H9 (cell line): ENCODE measurements around the gene SERPINH1. TPM values are rescaled to one million over a fixed set of nuclear protein-coding genes. Genes with fewer than 3 reads are reported as not detected.

Experiments used
- DNase-seq: peaks from one replicate; pipeline ENCODE4 v3.0.0-alpha.2; 2017
- H2AFZ ChIP-seq: one replicate; pipeline ENCODE4 v1.6.1; 2013; ENCODE audit warnings: mild to moderate bottlenecking, low read length, control low read depth, moderate library complexity
- H2AK5ac ChIP-seq: 2 replicates; pipeline ENCODE4 v1.6.1; 2013; ENCODE audit warnings: low read length, control low read depth, mixed read lengths; ENCODE audit not compliant: insufficient read length
- H2BK120ac ChIP-seq: one replicate; pipeline ENCODE4 v1.6.1; 2013; ENCODE audit warnings: low read depth, mild to moderate bottlenecking, low read length, control low read depth, inconsistent platforms; ENCODE audit not compliant: poor library complexity, severe bottlenecking
- H2BK12ac ChIP-seq: 2 replicates; pipeline ENCODE4 v1.6.1; 2013; ENCODE audit warnings: low read length, control low read depth, mixed read lengths, low read depth; ENCODE audit not compliant: insufficient read length
- H2BK15ac ChIP-seq: 2 replicates; pipeline ENCODE4 v1.6.1; 2013; ENCODE audit warnings: low read depth, low read length, control low read depth
- H2BK20ac ChIP-seq: one replicate; pipeline ENCODE4 v1.6.1; 2013; ENCODE audit warnings: low read depth, mild to moderate bottlenecking, low read length, control low read depth, inconsistent platforms; ENCODE audit not compliant: poor library complexity, severe bottlenecking
- H2BK5ac ChIP-seq: 2 replicates; pipeline ENCODE4 v1.6.1; 2013; ENCODE audit warnings: low read length, control low read depth, mixed read lengths; ENCODE audit not compliant: insufficient read length
- H3K14ac ChIP-seq: 2 replicates; pipeline ENCODE4 v1.6.1; 2013; ENCODE audit warnings: low read length, control low read depth; ENCODE audit not compliant: insufficient read depth
- H3K18ac ChIP-seq: 2 replicates; pipeline ENCODE4 v1.6.1; 2013; ENCODE audit warnings: low read depth, mild to moderate bottlenecking, mixed read lengths, low read length, control low read depth; ENCODE audit not compliant: insufficient read length
- H3K23ac ChIP-seq: 2 replicates; pipeline ENCODE4 v1.6.1; 2013; ENCODE audit warnings: low read length, control low read depth, mixed read lengths, low read depth; ENCODE audit not compliant: insufficient read length
- H3K23me2 ChIP-seq: 2 replicates; pipeline ENCODE4 v1.6.1; 2013; ENCODE audit warnings: low read depth, mild to moderate bottlenecking, mixed read lengths, low read length, control low read depth; ENCODE audit not compliant: insufficient read length, poor library complexity, severe bottlenecking
- H3K27ac ChIP-seq: 2 replicates; pipeline ENCODE4 v1.5.1; 2013; ENCODE audit warnings: low read length, control low read depth, mixed read lengths, low read depth; ENCODE audit not compliant: insufficient read length
- H3K27me3 ChIP-seq: 2 replicates; pipeline ENCODE4 v1.6.1; 2013; ENCODE audit warnings: low read length, control low read depth, inconsistent platforms; ENCODE audit not compliant: insufficient read depth
- H3K4ac ChIP-seq: 2 replicates; pipeline ENCODE4 v1.6.1; 2013; ENCODE audit warnings: low read depth, mild to moderate bottlenecking, control low read depth, inconsistent platforms, low read length, moderate library complexity
- H3K4me1 ChIP-seq: 2 replicates; pipeline ENCODE4 v1.6.1; 2013; ENCODE audit warnings: low read length, control low read depth, inconsistent platforms; ENCODE audit not compliant: insufficient read depth
- H3K4me2 ChIP-seq: 2 replicates; pipeline ENCODE4 v1.6.1; 2013; ENCODE audit warnings: low read length, control low read depth, mixed read lengths; ENCODE audit not compliant: insufficient read length, insufficient read depth
- H3K56ac ChIP-seq: 2 replicates; pipeline ENCODE4 v1.6.1; 2013; ENCODE audit warnings: low read depth, mild to moderate bottlenecking, mixed read lengths, low read length, control low read depth; ENCODE audit not compliant: insufficient read length
- H3K79me1 ChIP-seq: 2 replicates; pipeline ENCODE4 v1.6.1; 2013; ENCODE audit warnings: low read depth, mild to moderate bottlenecking, moderate library complexity, low read length, control low read depth, inconsistent platforms; ENCODE audit not compliant: insufficient read depth, poor library complexity, severe bottlenecking
- H3K79me2 ChIP-seq: 2 replicates; pipeline ENCODE4 v1.6.1; 2013; ENCODE audit warnings: low read length, control low read depth, inconsistent platforms; ENCODE audit not compliant: insufficient read depth
- H3K9ac ChIP-seq: 2 replicates; pipeline ENCODE4 v1.6.1; 2013; ENCODE audit warnings: low read length, control low read depth, mixed read lengths; ENCODE audit not compliant: insufficient read length; ENCODE audit errors: extremely low read depth
- H3K9me3 ChIP-seq: one replicate; pipeline ENCODE4 v1.6.1; 2013; ENCODE audit warnings: low read depth, low read length, inconsistent platforms; ENCODE audit not compliant: control insufficient read depth
- H3T11ph ChIP-seq: one replicate; pipeline ENCODE4 v1.6.1; 2013; ENCODE audit warnings: mild to moderate bottlenecking, low read length, control low read depth, inconsistent platforms
- H4K20me1 ChIP-seq: one replicate; pipeline ENCODE4 v1.6.1; 2013; ENCODE audit not compliant: control insufficient read depth, insufficient read length, insufficient read depth
- H4K5ac ChIP-seq: 2 replicates; pipeline ENCODE4 v1.6.1; 2013; ENCODE audit warnings: low read depth, mild to moderate bottlenecking, mixed read lengths, low read length, control low read depth; ENCODE audit not compliant: insufficient read length
- H4K8ac ChIP-seq: replicated peaks from 2 replicates; pipeline ENCODE4 v1.6.1; 2013; ENCODE audit warnings: low read length, control low read depth, mixed read lengths, low read depth; ENCODE audit not compliant: insufficient read length
- H4K91ac ChIP-seq: 2 replicates; pipeline ENCODE4 v1.6.1; 2013; ENCODE audit warnings: low read depth, mild to moderate bottlenecking, moderate library complexity, mixed read lengths, low read length, control low read depth; ENCODE audit not compliant: insufficient read length
- H3K27ac Mint-ChIP-seq, 3 experiments: 2 replicates in 2 of 3; 3 replicates in 1 of 3; pipeline ENCODE4 v1.8.0; 2020 to 2021; ENCODE audit warnings: mixed read lengths in 3 of 3, mild to moderate bottlenecking in 1 of 3, moderate library complexity in 1 of 3
- H3K27me3 Mint-ChIP-seq: 2 replicates; pipeline ENCODE4 v1.8.0; 2021; ENCODE audit warnings: low read depth, mild to moderate bottlenecking, moderate library complexity, mixed read lengths
- H3K36me3 Mint-ChIP-seq, 3 experiments: 2 replicates in 2 of 3; 3 replicates in 1 of 3; pipeline ENCODE4 v1.8.0; 2020 to 2021; ENCODE audit warnings: low read depth in 3 of 3, mixed read lengths in 3 of 3; ENCODE audit not compliant: insufficient read depth in 1 of 3
- H3K4me1 Mint-ChIP-seq, 2 experiments: 2 replicates each; pipeline ENCODE4 v1.8.0; 2020; ENCODE audit warnings: mixed read lengths in 2 of 2
- H3K4me3 Mint-ChIP-seq, 2 experiments: 2 replicates in 1 of 2; 3 replicates in 1 of 2; pipeline ENCODE4 v1.8.0; 2020 to 2021; ENCODE audit warnings: mild to moderate bottlenecking in 2 of 2, mixed read lengths in 2 of 2, moderate library complexity in 1 of 2
- H3K9me3 Mint-ChIP-seq, 2 experiments: 2 replicates in 1 of 2; 3 replicates in 1 of 2; pipeline ENCODE4 v1.8.0; 2020; ENCODE audit warnings: mild to moderate bottlenecking in 2 of 2, mixed read lengths in 2 of 2, moderate library complexity in 1 of 2
- WGBS: extraction: QIAGEN DNeasy Blood & Tissue Kit; methylation state at CpG from one replicate; pipeline ENCODE4 v1.1.7; 2013; ENCODE audit warnings: missing lambda C conversion rate, low lambda C conversion rate, mixed read lengths; ENCODE audit not compliant: insufficient read length; ENCODE audit errors: extremely low coverage; 5-methylcytosine and 5-hydroxymethylcytosine counted together
- total RNA-seq: library from RNA; stranded (reverse); gene quantifications from 2 replicates; pipeline ENCODE4 v1.2.1, GENCODE V29; 2021
- TF ChIP-seq, protein P1 (sequence below): fragments of 200-600 bp; sonication (generic); conservative IDR thresholded peaks from 3 replicates; pipeline ENCODE4 v1.8.0; 2021; ENCODE audit warnings: antibody characterized with exemption, mild to moderate bottlenecking

SERPINH1 gene
- total RNA-seq, 1 experiment from 2014 or later: 253 TPM

- Histone ChIP-seq H3T11ph (no peak overlapping the region), H4K91ac (no peak overlapping the region), H2BK15ac (no peak overlapping the region), H2AFZ (no peak overlapping the region), H3K23ac (no peak overlapping the region), H4K20me1 (no peaks in the 10 kb centered on the region), H2AK5ac (no peak overlapping the region), H3K18ac (no peak overlapping the region), H2BK120ac (no peak overlapping the region), H3K9me3 (no peaks in the 10 kb centered on the region), H3K79me2 (no peaks in the 10 kb centered on the region), H3K27me3 (no peaks in the 10 kb centered on the region), H3K4me2 (no peak overlapping the region), H3K79me1 (no peaks in the 10 kb centered on the region), H3K4me1 (no peaks in the 10 kb centered on the region), H2BK12ac (no peak overlapping the region), H2BK5ac (no peak overlapping the region), H3K4ac (no peak overlapping the region), H4K5ac (no peak overlapping the region), H2BK20ac (no peak overlapping the region), H3K56ac (no peak overlapping the region), H3K27ac (no peak overlapping the region), H3K9ac (no peak overlapping the region), H3K14ac (no peak overlapping the region), H4K8ac (no peak overlapping the region), H3K23me2 (no peaks in the 10 kb centered on the region)
- H3K27me3 Mint-ChIP-seq: peaks cover 9% of the 10 kb centered on the region
- H3K4me1 Mint-ChIP-seq: peaks cover 21 to 29% of the 10 kb centered on the region in 2 experiments
- H3K9me3 Mint-ChIP-seq: no peaks in the 10 kb centered on the region
- H3K27ac Mint-ChIP-seq: no peak overlapping the region
- H3K36me3 Mint-ChIP-seq: no peaks in the 10 kb centered on the region
- H3K4me3 Mint-ChIP-seq: no peak overlapping the region
- no CpG with 5 or more reads among the region's 1 CpG for WGBS
- TF ChIP-seq, protein P1, sequence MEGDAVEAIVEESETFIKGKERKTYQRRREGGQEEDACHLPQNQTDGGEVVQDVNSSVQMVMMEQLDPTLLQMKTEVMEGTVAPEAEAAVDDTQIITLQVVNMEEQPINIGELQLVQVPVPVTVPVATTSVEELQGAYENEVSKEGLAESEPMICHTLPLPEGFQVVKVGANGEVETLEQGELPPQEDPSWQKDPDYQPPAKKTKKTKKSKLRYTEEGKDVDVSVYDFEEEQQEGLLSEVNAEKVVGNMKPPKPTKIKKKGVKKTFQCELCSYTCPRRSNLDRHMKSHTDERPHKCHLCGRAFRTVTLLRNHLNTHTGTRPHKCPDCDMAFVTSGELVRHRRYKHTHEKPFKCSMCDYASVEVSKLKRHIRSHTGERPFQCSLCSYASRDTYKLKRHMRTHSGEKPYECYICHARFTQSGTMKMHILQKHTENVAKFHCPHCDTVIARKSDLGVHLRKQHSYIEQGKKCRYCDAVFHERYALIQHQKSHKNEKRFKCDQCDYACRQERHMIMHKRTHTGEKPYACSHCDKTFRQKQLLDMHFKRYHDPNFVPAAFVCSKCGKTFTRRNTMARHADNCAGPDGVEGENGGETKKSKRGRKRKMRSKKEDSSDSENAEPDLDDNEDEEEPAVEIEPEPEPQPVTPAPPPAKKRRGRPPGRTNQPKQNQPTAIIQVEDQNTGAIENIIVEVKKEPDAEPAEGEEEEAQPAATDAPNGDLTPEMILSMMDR: no peak
- DNase-seq: no peak
Measured at GRCh38 chr11:75533896-75534258, 28.2 kb upstream of the SERPINH1 start.
